ENCODE measurements around the gene RBP5.

The RBP5 gene, protein sequence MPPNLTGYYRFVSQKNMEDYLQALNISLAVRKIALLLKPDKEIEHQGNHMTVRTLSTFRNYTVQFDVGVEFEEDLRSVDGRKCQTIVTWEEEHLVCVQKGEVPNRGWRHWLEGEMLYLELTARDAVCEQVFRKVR

DNA sequence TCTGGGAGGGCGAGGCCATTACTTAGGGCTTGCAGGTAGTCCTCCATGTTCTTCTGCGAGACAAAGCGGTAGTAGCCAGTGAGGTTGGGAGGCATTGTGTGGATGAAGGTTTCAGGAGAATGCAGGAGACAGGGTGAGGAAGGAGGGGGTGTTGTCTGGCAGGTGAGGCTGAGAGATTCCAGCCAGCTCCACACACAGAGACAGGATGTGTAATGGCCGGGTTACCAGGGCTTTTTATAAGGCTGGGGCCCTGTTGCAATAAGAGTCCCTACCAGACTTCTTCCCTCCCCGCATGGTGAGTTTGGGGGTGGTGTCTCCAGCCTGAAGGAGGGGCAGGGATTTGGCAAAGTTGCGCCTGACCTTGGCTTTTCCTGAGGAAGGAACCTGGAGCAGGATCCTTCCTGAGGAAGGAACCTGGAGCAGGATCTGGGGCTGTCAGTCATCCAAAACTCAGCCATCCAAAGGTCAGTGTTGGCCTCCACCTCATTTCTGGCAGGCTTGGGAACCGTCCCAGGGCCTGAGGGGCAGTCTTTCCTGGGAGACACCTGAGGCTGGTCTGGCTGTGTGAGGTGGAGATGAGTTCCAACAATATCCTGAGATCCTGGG lies at the start of gene RBP5:
RBP5 (minus strand) TSS at position 209 of the 606 bp plus-strand sequence; CDS start at position 95, 114 bp downstream.
- DNase-seq, result no peak

DNA sequence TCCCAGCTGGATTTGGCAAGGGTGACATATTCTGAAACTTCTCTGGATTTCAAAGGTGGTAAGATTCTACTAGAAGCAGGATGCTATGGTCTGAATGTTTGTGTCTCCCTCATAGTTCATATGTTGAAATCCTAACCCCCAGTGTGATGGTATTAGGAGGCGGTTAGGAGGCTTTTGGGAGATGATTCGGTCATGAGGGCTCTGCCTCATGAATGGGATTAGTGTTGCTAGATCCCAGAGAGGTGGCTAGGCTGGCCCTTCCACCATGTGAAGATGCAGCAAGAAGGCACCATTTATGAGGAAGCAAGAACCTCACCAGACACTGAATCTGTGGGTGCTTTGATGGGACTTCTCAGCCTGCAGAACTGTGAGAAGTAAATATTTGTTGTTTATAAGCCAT lies 49.8 kb upstream of the RBP5 start:
- DNase-seq, result no peak

DNA sequence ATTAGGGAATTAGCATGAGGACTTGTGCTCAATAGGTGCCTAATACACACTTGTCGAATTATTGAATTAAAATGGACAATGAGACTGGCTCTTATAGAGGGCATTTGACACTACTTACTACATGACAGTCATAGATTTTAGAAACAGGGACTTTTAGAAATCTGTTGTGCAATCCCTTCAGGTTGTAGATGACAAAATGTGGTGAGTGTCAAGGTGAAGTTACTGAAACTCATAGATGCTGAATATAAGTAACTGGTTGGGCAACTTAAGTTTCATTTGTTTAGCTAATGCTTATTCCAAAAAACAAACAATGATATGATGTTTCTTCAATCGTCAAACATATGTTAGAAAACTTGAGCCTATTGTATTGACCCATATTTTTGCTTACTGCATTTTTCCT lies 47.9 kb upstream of the RBP5 start:
- no peak for DNase-seq

DNA sequence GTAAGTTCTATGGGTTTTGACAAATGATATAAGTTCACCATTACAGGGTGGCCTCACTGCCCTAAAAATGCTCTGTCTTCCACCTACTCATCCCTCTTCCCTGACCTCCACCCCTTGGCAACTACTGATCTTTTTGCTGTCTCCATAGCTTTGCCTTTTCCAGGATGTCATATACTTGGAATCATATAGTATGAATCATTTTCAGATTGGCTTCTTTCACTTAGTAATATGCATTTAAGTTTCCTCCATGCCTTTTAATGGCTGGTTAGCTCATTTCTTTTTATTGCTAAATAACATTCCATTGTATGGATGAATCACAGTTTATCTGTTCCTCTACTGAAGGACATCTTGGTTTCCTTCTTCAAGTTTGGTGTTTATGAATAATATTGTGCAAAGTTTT lies 46.8 kb upstream of the RBP5 start:
- DNase-seq, result no peak

DNA sequence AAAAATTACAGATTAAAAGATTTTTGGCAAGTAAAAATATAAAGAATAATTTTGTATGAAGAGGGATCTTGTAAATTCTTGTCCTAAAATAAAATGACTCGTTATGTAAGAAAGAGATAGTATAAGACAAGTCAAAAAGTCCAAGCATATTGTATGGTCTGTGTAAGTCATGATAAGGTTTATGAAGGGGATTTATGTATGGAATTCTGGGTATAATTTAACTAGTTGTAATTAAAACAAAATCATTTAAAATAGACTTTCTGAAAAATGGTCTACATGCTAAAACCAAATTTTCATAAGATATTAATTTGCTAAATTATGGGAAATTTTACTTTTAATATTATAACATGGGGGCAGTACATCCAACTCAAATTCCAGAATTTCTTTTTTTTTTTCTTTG lies 43.2 kb upstream of the RBP5 start:
- no peak for DNase-seq

DNA sequence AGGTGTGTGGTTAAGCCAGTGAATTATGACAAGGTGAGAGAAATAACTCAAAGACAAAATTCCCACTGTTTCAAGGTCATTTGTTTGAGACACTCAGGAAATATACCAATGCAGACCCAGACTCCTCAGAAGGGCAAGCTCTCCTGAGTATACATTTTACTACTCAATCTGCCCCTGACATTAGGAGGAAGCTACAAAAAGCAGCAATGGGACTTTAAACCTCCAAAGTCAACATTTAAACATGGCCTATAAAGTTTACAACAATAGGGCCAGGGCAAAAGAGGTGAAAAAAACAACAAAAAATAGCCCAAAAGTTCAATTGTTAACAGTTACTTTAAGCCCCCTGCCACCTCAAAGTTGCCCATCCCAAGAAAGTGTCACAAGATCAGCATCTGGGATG lies 41.3 kb upstream of the RBP5 start:
- DNase-seq, result no peak

DNA sequence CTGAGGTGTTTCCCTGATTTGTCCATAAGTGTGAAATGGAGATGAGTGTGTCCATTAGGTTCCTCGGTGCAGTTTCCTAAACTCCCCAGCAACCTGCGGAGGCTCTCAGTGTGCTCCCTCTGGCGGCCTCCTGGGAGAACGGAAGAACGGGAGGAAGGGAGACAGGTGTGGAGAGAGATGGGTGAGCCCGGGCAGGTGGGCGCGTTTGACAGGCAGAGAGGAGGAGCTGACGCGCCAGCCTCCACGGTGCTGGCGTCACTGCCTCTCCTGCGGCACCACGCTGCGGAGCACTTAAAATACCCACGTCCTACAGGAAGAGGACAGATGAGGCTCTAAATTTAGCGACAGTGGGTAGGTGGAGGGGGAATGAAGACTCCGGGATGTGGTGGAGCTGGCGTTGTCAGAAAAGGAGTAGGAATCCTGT lies 34.0 kb upstream of the RBP5 start:
- DNase-seq, result peak; percentile 41

DNA sequence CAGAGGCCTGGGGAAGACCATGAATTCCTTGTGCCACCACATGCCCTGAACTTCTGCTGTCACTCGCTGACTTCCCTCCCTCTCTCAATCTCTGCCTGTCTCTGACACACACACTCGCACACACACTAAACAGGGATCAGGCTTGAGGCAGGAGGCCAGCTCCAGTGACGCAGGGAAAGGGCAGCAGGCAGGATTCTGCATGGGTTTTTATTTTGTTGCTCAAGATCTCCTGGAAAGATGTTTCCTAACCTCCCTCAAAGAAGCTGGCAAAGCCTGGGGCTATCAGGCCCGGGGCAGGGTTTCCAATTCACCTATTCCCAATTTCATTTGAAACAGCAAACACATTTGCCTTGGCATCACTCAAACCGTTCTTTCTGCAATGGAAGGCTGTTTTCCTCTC lies 33.1 kb upstream of the RBP5 start:
- DNase-seq, result no peak

DNA sequence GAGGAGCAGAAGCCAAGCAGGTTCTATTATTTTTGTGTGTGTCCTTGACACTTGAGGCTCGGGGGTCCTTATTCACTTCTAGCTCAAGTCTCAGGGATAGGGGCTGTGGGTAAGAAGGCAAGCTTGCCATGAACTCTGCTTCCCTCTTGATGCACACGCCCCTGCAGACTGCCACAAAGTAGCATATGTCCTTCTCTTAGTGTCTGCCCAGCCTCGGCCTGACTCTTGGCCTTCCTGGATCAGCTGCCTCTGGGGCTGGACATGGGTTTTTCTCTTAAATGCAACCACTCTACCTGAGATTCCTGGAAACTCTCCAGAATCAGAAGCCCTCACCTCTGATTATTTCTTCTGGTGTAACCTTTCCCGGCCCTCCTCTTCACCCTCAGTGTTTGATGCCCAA lies 32.6 kb upstream of the RBP5 start:
- DNase-seq, result no peak

DNA sequence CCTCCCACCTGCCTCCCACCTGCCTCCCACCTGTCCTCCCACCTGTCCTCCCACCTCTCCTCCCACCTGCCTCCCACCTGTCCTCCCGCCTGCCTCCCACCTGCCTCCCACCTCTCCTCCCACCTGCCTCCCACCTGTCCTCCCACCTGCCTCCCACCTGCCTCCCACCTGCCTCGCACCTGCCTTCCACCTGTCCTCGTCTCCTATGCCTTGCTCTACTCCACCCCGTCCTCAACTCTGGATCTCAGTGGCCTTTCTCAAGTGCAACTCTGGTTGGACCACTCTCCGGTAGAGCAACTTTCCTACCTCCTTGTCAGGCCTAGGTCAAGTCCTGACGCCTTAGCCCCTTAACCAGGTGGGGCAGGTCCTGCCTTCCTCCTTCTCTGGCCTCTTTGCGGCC lies 31.5 kb upstream of the RBP5 start:
- no peak for DNase-seq

DNA sequence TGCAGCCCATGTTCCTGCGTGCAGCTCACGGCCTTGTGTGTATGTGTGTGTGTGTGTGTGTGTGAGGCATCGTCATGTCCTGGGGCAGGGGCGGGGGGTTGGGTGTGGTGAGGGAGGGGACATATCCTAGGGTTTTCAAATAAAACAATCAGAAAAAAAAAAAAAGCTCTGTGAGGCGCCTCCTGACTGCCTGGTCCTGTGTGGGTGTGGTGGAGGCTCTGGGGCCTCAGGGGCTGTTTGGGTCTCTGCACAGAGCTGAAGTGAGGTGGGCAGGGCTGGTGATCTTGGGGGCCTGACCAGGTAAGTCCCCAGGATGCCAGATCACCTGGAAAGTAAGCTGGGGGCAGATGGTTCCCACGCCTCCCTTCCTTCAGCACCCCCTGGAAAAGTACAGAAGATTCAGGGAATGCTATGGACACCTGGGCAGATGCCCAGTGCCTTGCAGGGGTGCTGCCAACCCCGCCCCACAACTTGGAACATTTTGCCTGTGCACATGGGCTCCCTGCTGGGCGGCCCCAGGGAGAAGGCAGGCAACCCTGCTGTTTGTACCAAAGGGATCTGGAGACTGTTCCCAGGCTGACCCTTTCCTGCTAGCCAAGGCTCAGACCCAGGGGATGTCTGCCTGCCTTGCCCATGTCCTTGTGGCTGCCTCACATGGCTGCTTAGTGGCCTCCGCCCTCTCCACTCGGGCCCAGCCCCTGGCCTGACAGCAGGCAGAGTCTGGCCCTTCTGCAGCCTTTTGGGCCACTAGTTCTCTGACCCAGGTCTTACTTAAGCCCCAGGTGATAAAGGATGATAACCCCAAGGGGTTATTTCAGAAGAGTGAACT lies 30.3 kb upstream of the RBP5 start:
- DNase-seq, result no peak

DNA sequence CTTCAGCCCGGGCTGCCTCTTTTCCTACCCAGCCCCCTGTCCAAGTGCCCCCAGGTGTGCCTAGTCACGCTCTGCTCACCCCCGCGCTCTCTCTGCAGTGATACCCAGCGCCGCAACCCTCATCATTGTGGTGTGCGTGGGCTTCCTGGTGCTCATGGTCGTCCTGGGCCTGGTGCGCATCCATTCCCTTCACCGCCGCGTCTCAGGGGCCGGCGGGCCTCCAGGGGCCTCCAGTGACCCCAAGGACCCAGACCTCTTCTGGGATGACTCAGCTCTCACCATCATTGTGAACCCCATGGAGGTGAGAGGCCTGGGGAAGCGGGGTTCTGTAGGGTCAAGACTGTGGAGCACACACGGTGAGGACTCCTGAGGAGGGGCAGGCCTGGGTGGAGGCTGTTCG lies 28.7 kb upstream of the RBP5 start:
- DNase-seq, result no peak

DNA sequence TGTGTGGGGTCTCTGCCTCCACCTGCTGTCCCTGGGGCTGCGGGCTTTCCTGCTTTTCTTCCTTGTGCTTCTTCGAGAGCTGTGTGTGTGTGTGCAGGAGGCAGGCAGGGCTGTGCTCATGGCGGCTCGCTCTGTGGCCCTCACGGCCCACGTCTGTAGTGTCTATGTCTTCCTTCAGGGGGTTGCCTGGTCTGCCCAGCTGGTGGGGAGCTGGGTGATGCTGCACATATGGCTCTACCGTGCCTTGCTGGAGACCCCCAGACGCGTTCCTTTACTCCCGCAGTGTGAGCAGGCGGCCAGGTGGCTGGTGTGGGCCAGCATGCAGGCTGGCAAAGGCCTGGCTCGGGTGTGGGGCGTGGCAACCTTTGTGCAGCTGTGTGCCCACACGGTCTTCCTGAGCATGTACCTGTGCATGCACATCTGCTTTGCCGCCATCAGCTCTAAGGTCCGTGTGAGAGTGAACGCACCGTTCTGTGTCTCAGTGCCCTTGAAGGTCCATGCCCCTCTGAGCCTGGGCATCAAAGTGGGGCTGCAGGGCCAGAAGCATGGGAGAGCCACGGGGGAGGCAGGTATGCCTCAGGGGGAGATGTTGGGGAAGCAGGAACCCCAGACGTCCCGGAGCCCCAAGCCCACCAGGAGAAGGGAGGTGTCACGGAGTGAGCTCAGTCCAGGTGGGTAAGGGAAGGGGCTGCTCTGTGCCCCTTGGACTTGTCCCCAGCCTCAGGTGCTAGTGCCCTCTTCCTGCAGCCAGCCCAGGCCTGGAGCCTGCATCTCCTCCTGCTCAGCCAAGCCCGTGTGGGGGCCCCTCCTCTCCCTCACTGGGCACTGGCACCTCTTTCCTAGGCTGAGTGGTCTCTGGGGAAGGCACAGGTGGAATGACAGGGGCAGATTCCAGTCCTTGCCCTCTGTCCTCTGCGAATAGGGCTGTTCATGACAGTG lies 27.8 kb upstream of the RBP5 start:
- DNase-seq, result no peak

DNA sequence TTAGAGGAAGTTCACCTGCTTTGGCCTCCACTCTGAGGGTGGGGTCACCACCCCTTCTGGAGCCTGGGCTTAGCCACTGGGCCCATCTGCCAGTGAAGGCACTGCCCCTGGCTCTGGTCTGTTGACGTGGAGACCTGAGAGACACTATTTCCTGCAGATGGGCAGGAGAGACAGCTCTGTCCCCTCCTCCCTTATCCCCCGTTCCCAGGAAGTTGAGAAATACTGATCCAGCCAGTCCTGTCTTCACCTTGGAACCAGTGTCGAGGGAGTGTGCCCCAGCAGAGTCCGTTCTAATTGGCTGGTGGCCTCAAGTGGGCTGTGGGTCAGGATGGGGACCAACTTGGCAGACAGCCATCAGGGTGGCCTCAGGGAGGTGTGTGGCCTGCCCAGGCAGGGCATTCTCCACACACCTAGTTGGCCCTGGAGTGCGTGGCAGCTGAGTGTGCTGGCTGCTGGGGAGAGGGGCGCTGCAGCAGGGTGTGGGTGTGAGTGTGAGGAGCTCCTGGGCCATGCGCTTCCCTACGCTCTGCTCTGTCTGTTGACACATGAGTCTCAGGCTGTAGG lies 26.9 kb upstream of the RBP5 start:
- no peak for DNase-seq

DNA sequence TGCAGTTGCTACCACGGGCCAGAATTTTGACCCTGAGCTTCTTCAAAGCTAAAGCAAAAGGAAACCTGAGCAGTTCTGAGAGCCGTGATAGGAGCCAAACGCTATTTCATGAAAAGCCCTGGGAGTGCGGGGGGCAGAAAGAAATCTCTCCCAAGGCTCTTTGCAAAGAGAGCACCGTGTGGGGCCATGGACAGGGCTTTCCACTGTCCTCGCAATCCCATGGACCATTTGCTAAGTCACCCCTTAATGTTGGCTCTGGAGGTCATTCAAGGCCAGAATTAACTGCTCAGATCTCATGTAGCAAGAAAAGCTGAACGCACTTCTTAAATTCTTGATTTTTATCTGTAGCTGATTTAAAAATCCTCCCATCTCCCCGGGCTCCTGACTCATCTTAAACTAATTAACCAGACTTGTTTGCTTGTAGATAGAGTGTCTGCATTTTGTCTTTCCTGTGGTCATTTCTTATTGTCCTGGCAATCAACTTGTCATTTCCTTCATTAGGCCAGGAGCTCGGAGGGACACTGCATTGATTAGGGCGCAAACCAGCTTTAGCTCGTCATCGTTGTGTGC lies 26.3 kb upstream of the RBP5 start:
- DNase-seq, result no peak

DNA sequence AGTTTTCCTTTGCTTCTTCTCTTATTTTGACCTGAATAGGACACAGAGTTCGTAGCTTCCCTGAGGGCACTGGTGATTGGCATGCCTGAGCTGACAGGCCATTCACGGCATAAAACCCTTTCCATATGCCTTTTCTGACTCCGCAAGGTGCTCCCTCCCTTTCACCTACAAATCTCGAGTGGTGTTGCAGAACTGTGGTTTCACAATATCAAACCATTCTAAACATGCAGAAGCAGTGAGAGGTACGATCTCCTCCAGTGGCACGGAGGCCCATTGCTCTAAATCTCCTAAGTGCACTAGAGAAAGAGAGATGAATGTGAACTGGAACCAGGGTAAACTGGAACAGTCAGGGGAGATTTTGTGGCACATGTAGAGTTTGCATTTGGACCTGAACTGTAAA lies 25.4 kb upstream of the RBP5 start:
- DNase-seq, result no peak

DNA sequence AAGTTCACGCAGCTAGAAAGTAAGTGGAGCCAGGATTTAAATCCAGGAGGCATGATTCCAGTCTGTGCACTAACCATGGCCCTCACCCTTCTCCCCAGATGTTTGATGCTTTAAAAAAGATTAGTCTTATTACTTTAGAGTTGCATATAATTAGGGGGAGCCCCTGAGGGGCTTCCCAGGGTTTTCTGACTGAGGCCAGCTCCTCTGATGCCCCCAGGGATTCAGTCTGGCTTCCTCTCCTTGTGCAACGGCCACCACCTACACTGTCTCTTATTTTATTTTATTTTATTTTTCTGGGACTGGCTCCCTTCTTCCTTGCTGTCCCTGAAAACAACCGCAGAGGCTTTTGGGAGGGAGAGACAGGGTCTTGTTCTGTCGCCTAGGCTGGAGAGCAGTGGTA lies 24.1 kb upstream of the RBP5 start:
- no peak for DNase-seq

DNA sequence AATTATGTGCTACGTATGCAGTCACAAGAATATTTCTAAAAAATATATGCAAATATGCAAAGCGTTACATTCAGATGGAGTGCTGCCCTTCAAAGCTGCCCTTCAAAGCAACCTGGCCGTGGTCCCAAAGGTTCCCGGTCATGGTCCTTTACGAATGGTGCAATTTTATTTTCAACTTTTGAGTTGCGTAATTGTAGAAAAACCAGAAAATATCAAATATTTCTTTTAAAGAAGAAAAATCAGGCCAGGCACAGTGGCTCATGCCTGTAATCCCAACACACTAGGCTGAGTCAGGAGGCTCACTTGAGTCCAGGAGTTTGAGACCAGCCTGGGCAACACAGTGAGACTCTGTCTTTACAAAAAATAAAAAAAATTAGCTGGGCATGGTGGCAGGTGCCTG lies 22.8 kb upstream of the RBP5 start:
- DNase-seq, result no peak

DNA sequence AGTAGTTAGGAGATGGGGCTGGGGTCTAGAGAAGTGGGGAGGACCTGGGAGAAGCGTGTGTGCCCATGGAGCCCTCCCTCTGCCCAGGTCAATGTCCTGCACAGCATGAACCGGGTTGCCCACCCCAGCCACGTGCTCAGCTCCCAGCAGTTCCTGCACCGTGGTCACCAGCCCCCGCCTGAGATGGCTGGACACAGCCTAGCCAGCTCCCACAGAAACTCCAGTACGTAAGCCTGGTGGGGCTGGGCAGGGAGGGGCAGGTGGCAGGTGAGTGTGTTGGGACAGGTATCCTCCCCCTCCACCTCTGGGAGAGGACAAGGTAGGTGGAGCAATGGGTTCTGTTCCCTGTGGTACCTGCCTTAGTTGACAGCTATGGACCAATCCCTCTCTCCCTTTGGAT lies 22.2 kb upstream of the RBP5 start:
- DNase-seq, result no peak

DNA sequence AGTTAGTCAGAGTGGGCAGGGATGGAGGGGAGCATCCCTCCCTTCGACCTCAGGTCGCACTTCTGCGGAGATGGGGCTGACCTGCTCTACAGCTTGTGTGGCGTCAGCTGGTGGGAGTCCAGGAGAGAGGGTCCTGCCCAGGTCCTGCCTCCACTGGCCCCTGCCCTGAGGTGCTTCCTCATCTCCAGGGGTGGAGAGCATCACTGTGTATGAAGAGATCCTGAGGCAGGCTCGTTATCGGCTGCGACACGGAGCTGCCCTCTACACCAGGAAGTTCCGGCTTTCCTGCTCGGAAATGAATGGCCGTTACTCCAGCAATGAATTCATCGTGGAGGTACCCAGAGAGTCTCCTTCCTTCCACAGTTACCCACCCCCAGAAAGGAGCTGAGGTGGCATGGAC lies 21.7 kb upstream of the RBP5 start:
- no peak for DNase-seq

DNA sequence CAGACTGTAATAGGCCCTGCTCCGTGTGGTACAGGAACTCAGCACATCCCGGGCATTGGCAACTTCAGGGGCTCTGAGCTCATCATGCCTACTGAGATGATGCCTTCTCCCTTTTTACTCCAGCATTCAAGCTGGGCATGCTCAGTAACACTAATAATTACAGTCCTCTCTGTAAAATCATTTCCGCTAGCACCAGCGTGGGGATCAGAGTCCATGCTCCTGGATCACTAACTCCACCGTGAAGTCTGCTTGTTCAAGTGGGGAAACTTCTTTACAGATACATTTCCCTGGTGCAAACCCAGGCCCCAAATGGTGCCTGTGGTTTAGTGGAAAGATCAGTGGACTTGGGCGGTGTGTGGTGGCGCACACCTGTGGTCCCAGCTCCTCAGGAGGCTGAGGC lies 18.2 kb upstream of the RBP5 start:
- DNase-seq, result no peak

DNA sequence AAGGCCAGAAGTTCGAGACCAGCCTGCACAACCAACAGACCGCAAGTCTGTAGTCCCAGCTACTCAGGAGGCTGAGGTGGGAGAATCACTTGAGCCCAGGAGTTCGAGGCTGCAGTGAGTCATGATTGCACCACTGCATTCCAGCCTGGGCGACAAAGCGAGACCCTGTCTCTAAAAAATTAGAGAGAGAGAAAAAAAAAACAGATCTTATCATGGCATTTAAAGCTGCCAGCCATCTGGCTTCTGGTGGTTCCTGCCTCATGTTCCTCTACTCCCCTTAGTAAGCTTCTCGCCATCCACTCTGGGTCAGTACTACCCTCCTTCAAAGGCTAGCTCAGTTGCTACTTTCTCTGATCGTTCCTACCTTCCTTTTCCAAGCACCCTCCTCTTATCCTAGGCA lies 17.5 kb upstream of the RBP5 start:
- DNase-seq, result no peak

DNA sequence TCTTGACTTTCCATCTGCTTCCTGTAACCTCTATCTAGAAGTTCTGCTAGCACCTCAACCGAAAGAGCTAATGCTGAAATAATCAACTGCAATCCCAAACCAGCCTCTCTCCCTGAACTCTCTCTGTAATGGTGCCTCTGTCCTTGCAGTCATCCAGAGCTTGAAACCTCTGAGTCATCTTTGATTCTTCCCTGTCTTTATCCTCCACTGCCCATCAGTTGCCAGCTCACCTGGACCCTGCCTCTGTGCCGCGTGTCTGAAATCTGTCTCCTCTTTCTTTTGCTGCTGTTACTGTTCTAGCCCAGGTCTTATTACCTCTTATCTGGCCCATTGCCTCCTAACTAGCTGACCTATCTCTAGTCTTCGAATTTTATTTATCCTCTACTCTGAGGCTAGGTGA lies 17.0 kb upstream of the RBP5 start:
- no peak for DNase-seq

All from CD4-positive, alpha-beta T cell treated with Interleukin-17A for 4 hours (primary cell).